Sigmoid colon (tissue), 4 donors: Measurements from ENCODE around the gene RNASEH1.

Experiments
- EP300 ChIP-seq, 4 donors: sonication (generic); formaldehyde crosslinking; IDR thresholded peaks; one replicate each; pipeline ENCODE4 v1.6.1; 2017; ENCODE audit warnings: antibody characterized with exemption in 4 of 4
- POLR2A ChIP-seq, 2 donors: fragments of 450-650 bp; IDR thresholded peaks; one replicate each; pipeline ENCODE4 v1.6.1; 2016; ENCODE audit warnings: antibody characterized with exemption in 2 of 2, mild to moderate bottlenecking in 2 of 2, moderate library complexity in 2 of 2
- TF ChIP-seq, protein P1 (sequence below), 4 experiments: fragments of 450-650 bp in 3 of 4; fragments of 200-600 bp in 1 of 4; IDR thresholded peaks; one replicate each; pipeline ENCODE4 v1.5.1; 2016 to 2019; ENCODE audit warnings: antibody characterized with exemption in 4 of 4, mild to moderate bottlenecking in 3 of 4, moderate library complexity in 2 of 4

DNA sequence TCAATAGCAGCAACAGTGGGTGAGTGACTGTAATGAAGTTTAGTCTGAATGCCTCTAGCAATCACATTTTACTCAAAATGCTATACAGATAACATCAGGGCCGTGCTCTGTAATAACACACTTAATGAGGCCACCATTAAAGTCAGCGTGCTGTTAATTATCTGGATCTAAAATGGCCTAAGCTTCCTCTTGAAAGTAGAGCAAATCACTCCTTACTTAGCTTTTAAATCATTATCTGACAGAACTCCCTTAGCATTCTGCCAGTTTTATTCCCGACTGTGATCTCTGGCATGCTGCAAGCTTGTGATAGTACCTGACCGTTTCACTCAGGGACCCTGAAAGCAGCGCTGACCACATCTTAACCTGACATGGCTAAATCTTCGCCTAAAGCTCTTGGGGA is 25.9 kb upstream of the RNASEH1 start:
- TF ChIP-seq, protein P1, sequence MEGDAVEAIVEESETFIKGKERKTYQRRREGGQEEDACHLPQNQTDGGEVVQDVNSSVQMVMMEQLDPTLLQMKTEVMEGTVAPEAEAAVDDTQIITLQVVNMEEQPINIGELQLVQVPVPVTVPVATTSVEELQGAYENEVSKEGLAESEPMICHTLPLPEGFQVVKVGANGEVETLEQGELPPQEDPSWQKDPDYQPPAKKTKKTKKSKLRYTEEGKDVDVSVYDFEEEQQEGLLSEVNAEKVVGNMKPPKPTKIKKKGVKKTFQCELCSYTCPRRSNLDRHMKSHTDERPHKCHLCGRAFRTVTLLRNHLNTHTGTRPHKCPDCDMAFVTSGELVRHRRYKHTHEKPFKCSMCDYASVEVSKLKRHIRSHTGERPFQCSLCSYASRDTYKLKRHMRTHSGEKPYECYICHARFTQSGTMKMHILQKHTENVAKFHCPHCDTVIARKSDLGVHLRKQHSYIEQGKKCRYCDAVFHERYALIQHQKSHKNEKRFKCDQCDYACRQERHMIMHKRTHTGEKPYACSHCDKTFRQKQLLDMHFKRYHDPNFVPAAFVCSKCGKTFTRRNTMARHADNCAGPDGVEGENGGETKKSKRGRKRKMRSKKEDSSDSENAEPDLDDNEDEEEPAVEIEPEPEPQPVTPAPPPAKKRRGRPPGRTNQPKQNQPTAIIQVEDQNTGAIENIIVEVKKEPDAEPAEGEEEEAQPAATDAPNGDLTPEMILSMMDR (IDR thresholded peaks at IDR 0.05), result no peak
- TF ChIP-seq POLR2A (IDR thresholded peaks at IDR 0.05), result no peak
- TF ChIP-seq EP300 (IDR thresholded peaks at IDR 0.05), result no peak
